CD4-positive, alpha-beta T cell treated with Interleukin-1 beta for 1 hour (primary cell): ENCODE results near the gene PLK5.
"Not testable (repeated sequence)": the region's sequence is repeated elsewhere in the genome, so short reads cannot be mapped to it uniquely, and the experiment has no call there.

Experiments used
- DNase-seq, 2 donors: peaks; one replicate each; pipeline ENCODE4 v3.0.0-alpha.2; 2020 to 2022

The PLK5 gene

GRCh38 chr19:1491849-1492170 is 32.1 kb upstream of the PLK5 start:
- DNase-seq: no peak

- DNase-seq: no peak
These were observed 31.3 kb upstream of the PLK5 start for GRCh38 chr19:1492474-1493006.

- DNase-seq: no peak
These were observed 29.6 kb upstream of the PLK5 start for GRCh38 chr19:1494115-1494815.

- no peak for DNase-seq
These were observed 28.7 kb upstream of the PLK5 start for GRCh38 chr19:1495051-1495798.

GRCh38 chr19:1495799-1496713 is 27.8 kb upstream of the PLK5 start:
- no peak for DNase-seq

- DNase-seq: no peak
These were observed 26.9 kb upstream of the PLK5 start for GRCh38 chr19:1496714-1497577.

- DNase-seq: no peak
These were observed 26.2 kb upstream of the PLK5 start for GRCh38 chr19:1497578-1498235.

- DNase-seq: not testable (repeated sequence)
These were observed 24.6 kb upstream of the PLK5 start for GRCh38 chr19:1499231-1499630.

- DNase-seq: no peak
These were observed 22.7 kb upstream of the PLK5 start for GRCh38 chr19:1501200-1501595.

- no peak for DNase-seq
These were observed 21.3 kb upstream of the PLK5 start for GRCh38 chr19:1502433-1503088.

- DNase-seq: peak; percentile 55 to 61
These were observed 20.6 kb upstream of the PLK5 start for GRCh38 chr19:1503089-1503924.

- DNase-seq: no peak
These were observed 19.7 kb upstream of the PLK5 start for GRCh38 chr19:1503925-1504773.

GRCh38 chr19:1505012-1505411 is 18.9 kb upstream of the PLK5 start:
- DNase-seq: no peak

- no peak for DNase-seq
These were observed 17.6 kb upstream of the PLK5 start for GRCh38 chr19:1505991-1506881.

- no peak for DNase-seq
These were observed 16.7 kb upstream of the PLK5 start for GRCh38 chr19:1507192-1507660.

GRCh38 chr19:1507763-1508506 is 15.9 kb upstream of the PLK5 start:
- peak; percentile 92 to 95 for DNase-seq

GRCh38 chr19:1508507-1508856 is 15.4 kb upstream of the PLK5 start:
- no peak for DNase-seq
